GM08714 (cell line): ENCODE results near the gene GPR68.

Experiments
- H3K4me3 ChIP-seq: fragments of 200-500 bp; sonication (Bioruptor generic); 2 replicates; pipeline ENCODE4 v1.5.1; 2014; ENCODE audit warnings: mild to moderate bottlenecking, low read length, inconsistent platforms
- ZNF274 ChIP-seq: IDR thresholded peaks from 2 replicates; pipeline ENCODE4 v1.6.1; 2012; ENCODE audit warnings: mild to moderate bottlenecking, low read depth, low read length

Gene GPR68

GRCh38 chr14:91265404-91265803 is 20.9 kb upstream of the GPR68 start:
- no peak for TF ChIP-seq ZNF274
- H3K4me3 ChIP-seq, result no peak overlapping the region

DNA sequence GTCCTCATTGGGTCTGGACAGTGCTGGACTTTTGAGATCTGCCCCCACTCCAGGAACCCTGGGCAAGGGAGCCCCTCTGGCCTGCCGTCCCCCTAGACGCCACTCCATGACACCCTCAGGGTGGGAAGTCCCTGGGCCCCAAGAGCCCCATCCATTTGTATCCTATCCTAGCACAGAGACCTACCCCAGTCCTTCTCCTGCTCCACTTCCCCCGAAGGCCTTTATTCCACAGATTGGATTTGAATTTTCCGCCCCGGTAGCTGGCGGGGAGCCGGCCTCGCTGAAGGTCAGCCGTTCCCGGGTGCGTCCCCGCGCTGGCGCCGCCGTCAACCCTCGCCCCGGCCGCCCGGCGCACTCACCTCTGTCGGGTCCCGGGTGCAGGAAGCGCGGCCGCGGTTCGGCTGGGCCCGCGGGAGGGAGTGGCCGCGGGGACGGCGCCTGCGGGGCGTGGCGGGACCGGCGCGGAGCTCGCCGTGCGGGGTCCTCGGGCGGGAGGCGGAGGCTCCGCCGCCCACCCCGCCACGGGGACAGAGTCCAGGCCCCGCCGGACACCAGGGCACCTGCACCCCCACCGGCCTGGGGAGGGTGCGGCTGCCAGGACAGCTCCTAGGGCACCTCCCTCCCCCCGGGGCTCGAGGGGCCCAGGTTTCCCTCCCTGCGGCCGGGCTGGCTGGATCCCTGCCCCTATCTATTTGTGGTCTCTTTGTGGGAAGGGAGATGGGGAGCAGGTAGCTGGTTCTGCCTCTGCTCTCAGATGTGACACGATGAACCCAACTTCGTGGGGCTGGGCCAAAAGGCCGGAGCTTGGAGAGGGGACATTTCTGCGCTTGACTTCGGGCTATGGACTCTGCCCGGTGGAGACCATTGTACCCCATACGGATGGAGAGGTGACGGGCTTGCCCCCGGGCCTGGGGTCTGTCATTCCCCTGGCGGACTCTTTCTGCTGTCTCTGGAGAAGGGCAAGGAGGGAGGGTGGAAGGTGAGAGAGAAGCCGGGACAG is 19.9 kb upstream of the GPR68 start:
- no peak overlapping the region; the same call in 1 of the 2 replicates for H3K4me3 ChIP-seq
- no peak for TF ChIP-seq ZNF274

GRCh38 chr14:91263329-91263728 is 18.8 kb upstream of the GPR68 start:
- no peak for TF ChIP-seq ZNF274
- no peak overlapping the region for H3K4me3 ChIP-seq

GRCh38 chr14:91261986-91262549 is 17.6 kb upstream of the GPR68 start:
- no peak for TF ChIP-seq ZNF274
- H3K4me3 ChIP-seq, result no peak overlapping the region

DNA sequence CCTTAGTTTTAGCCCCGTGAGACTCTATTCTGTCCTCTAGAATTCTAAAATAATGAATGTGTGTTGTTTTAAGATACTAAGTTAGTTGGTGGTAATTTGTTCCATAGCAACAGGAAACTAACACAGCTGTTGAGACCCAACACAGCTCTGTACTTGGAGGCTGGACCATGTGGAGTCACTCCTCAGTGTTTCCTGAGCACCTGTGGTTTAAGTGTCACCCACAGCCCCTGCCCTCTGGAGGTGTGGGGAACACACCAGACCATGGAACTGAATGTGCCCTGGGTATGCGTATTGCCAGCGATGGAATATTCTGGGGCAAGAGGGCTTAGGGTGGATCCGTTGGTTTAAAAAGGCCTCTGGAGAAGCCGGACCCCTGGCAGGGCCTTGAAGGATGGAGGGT is 16.6 kb upstream of the GPR68 start:
- H3K4me3 ChIP-seq, result no peak overlapping the region
- TF ChIP-seq ZNF274, result no peak

DNA sequence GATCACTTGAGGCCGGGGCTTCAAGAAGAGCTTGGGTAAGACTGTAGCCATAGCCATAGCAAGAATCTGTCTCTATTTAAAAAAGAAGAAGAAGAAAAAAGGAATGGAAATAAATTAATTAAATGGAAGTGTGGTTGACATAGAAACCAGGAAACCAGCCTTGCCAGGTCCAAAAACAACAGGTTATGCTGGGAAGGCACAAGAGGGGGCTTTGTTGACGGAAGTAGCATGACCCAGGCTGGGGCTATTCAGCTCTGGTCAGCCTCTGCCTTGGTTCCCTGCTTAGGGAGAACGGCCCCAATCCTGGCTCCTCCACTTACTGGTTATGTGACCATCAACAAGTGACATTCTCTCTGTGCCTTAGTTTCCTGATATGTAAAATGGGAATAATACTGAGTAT is 14.4 kb upstream of the GPR68 start:
- TF ChIP-seq ZNF274, result no peak
- H3K4me3 ChIP-seq, result no peak overlapping the region

DNA sequence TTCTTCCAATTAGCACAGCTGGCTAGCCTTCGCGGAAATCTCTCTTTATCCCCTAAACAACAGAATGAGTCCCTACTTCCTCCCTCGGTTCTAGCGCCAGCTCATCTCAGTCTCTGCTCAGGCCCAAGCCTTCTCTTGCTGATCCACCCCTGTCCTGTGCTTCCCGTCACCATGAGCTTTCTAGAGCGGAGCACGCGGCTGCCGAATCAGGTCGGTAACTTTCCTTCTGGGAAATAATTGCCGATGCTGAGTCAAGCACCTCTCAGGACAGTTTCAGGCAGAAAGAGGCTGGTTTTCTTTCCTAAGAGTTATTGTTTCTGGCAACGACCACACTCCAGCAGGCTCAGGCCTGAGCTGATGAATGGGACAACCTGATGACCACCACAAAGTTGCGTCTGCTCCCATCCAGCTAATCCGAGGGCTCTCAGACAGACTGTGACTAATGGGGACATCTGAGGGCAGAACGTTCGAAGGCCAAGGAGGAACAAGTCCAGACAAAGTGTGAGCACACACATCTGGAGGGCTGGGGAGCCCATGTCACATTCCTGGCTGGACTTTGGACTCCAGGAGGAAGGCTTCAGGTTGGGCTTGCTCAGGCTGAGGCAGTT is 13.6 kb upstream of the GPR68 start:
- no peak for TF ChIP-seq ZNF274
- H3K4me3 ChIP-seq, result no peak overlapping the region

- no peak overlapping the region for H3K4me3 ChIP-seq
- TF ChIP-seq ZNF274, result no peak
These were observed 13.0 kb upstream of the GPR68 start for GRCh38 chr14:91257328-91258010.

- TF ChIP-seq ZNF274, result no peak
- no peak overlapping the region for H3K4me3 ChIP-seq
These were observed 12.2 kb upstream of the GPR68 start for GRCh38 chr14:91256661-91257060.

- no peak for TF ChIP-seq ZNF274
- H3K4me3 ChIP-seq, result no peak overlapping the region
These were observed 10.7 kb upstream of the GPR68 start for GRCh38 chr14:91255026-91255695.

GRCh38 chr14:91254461-91254860 is 10.0 kb upstream of the GPR68 start:
- H3K4me3 ChIP-seq, result no peak overlapping the region
- no peak for TF ChIP-seq ZNF274

DNA sequence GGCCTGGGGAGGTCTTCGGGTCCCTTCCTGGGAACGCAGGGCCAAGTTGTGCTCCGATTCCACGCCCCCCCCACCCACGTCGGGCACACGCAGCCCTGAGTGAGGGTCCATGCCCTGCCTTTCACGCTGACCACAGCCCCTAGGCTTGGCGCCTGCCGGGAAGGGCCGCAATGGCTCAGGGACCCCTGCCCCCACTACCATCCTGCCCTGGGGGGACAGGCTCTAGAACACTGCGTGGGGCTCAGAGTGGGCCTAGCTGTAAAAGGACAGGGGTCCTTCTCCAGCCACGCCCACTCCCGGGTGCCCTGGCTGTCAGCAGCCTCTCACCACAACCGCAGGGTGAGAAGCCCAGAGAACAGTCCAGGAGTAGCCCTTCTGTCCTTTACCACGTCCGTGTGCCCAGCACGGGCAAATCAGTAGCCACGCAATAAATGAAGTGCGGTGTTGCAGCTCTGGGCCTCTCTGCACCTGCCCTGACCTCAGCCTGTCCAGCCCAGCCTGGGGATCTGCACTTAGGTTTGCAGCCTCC is 9.4 kb upstream of the GPR68 start:
- peak overlapping the region; percentile 55; the same call in 1 of the 2 replicates for H3K4me3 ChIP-seq
- TF ChIP-seq ZNF274, result no peak

- no peak for TF ChIP-seq ZNF274
- H3K4me3 ChIP-seq, result peak overlapping the region; percentile 55; the same call in 1 of the 2 replicates
These were observed 8.6 kb upstream of the GPR68 start for GRCh38 chr14:91252871-91253794.
